ENCODE results near the gene NDFIP2. TPM values are rescaled to one million over a fixed set of nuclear protein-coding genes. Genes with fewer than 3 reads are reported as not detected.

NDFIP2 gene
- total RNA-seq, 2 experiments from 2014 or later, result 0.54 to 4.0 TPM

DNA sequence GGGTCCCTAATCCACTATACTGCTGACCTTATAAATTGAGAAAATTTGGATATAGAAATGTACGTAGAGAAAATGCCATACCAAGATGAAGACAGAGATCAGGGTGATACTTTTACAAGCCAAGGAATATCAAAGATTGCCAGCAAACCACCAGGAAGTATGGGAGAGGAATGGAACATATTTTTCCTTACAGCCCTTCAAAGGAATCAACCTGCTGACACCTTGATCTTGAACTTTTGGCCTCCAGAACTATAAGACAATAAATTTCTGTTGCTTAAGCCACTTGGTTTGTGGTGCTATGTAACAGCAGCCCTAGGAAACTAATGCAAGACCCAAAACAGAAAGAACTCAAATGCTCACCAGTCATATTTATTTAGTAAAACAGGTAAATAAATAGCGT, 10.3 kb upstream of the NDFIP2 start:
- H2AFZ ChIP-seq (ENCODE audit: low read length), result no peak overlapping the region
- no peaks in the 10 kb centered on the region for H3K79me2 ChIP-seq (ENCODE audit: insufficient read depth, low read depth, low read length)
- no TSS peak for BruUV-seq (replicated peaks)
- ChIA-PET CTCF (ENCODE audit: unreplicated experiment) (no interaction called here), POLR2A (interaction anchor here (0.7 kb wide), 2 partner anchors 14 to 926 kb away, joined by 3 read pairs; no protein-coding TSS in a partner anchor)
- no peak overlapping the region for H3K4me3 ChIP-seq (ENCODE audit: low read depth, low read length, poor library complexity, severe bottlenecking)
- H3K9me3 ChIP-seq (ENCODE audit: low read length), result no peaks in the 10 kb centered on the region
- no peak overlapping the region for H3K4me2 ChIP-seq (ENCODE audit: low read length)
- TF ChIP-seq CTCF (conservative IDR thresholded peaks at IDR 0.05; ENCODE audit: low read length) (no peak), EZH2phosphoT487 (IDR thresholded peaks at IDR 0.05; ENCODE audit: borderline replicate concordance, low read depth, low read length) (no peak)
- intact Hi-C loops (cut with micrococcal nuclease; ENCODE audit: unreplicated experiment), result no loop called here
- no peaks in the 10 kb centered on the region for H4K20me1 ChIP-seq (ENCODE audit: insufficient read depth, low read length)
- H3K9me2 ChIP-seq (ENCODE audit: insufficient read depth, low read length), result no peaks in the 10 kb centered on the region
- H3K4me1 ChIP-seq (ENCODE audit: insufficient read depth, low read length, poor library complexity, severe bottlenecking), result no peaks in the 10 kb centered on the region
- DNase-seq (ENCODE audit: low spot score), result no peak
- H3K36me3 ChIP-seq (ENCODE audit: insufficient read depth, low read length), result no peaks in the 10 kb centered on the region
- no peak overlapping the region for H3K27ac ChIP-seq (ENCODE audit: low read depth, low read length, poor library complexity, severe bottlenecking)

- Histone ChIP-seq H3K4me2 (ENCODE audit: low read length) (no peak overlapping the region), H3K36me3 (ENCODE audit: insufficient read depth, low read length) (no peaks in the 10 kb centered on the region), H4K20me1 (ENCODE audit: insufficient read depth, low read length) (no peaks in the 10 kb centered on the region), H3K9me2 (ENCODE audit: insufficient read depth, low read length) (no peaks in the 10 kb centered on the region), H3K79me2 (ENCODE audit: insufficient read depth, low read depth, low read length) (no peaks in the 10 kb centered on the region), H3K9me3 (ENCODE audit: low read length) (no peaks in the 10 kb centered on the region), H2AFZ (ENCODE audit: low read length) (no peak overlapping the region), H3K4me3 (ENCODE audit: low read depth, low read length, poor library complexity, severe bottlenecking) (no peak overlapping the region), H3K4me1 (ENCODE audit: insufficient read depth, low read length, poor library complexity, severe bottlenecking) (no peaks in the 10 kb centered on the region), H3K27ac (ENCODE audit: low read depth, low read length, poor library complexity, severe bottlenecking) (no peak overlapping the region)
- no peak for DNase-seq (ENCODE audit: low spot score)
- no peak for TF ChIP-seq CTCF (conservative IDR thresholded peaks at IDR 0.05; ENCODE audit: low read length)
- TF ChIP-seq EZH2phosphoT487 (IDR thresholded peaks at IDR 0.05; ENCODE audit: borderline replicate concordance, low read depth, low read length), result no peak
- POLR2A ChIA-PET, result no interaction called here
- intact Hi-C loops (cut with micrococcal nuclease; ENCODE audit: unreplicated experiment), result no loop called here
- no TSS peak for BruUV-seq (replicated peaks)
- CTCF ChIA-PET (ENCODE audit: unreplicated experiment), result no interaction called here
Measured at GRCh38 chr13:79475569-79475968, 5.4 kb upstream of the NDFIP2 start.

DNA sequence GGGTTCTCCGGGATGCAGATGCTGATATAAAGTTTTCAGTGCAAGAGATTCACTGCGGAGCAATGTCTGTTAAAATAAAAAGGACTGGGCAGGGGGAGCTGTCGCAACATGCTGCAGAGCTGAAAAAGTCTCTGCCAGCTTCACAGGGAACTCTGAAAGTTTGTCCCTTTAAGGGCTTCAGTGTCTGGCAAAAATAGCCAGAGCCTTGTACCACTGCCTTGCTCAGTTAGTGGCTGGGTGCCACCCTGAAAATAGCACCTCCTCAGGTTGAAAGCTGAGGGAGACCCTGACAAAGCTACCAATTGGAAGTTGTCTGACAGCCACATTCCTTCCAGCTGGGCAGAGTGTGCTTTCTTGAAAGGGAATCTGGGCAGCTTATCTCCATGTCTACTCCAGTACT, 3.0 kb upstream of the NDFIP2 start:
- POLR2A ChIA-PET, result interaction anchor here (0.6 kb wide), 2 partner anchors 64 to 356 kb away, joined by 3 read pairs; no protein-coding TSS in a partner anchor
- Histone ChIP-seq H4K20me1 (ENCODE audit: insufficient read depth, low read length) (no peaks in the 10 kb centered on the region), H3K4me1 (ENCODE audit: insufficient read depth, low read length, poor library complexity, severe bottlenecking) (peaks cover 9% of the 10 kb centered on the region), H3K4me3 (ENCODE audit: low read depth, low read length, poor library complexity, severe bottlenecking) (no peak overlapping the region), H3K4me2 (ENCODE audit: low read length) (no peak overlapping the region), H2AFZ (ENCODE audit: low read length) (no peak overlapping the region), H3K79me2 (ENCODE audit: insufficient read depth, low read depth, low read length) (no peaks in the 10 kb centered on the region), H3K36me3 (ENCODE audit: insufficient read depth, low read length) (no peaks in the 10 kb centered on the region), H3K27ac (ENCODE audit: low read depth, low read length, poor library complexity, severe bottlenecking) (no peak overlapping the region), H3K9me3 (ENCODE audit: low read length) (no peaks in the 10 kb centered on the region), H3K9me2 (ENCODE audit: insufficient read depth, low read length) (no peaks in the 10 kb centered on the region)
- TF ChIP-seq EZH2phosphoT487 (IDR thresholded peaks at IDR 0.05; ENCODE audit: borderline replicate concordance, low read depth, low read length) (no peak), CTCF (conservative IDR thresholded peaks at IDR 0.05; ENCODE audit: low read length) (no peak)
- BruUV-seq (replicated peaks), result no TSS peak
- DNase-seq (ENCODE audit: low spot score), result no peak
- CTCF ChIA-PET (ENCODE audit: unreplicated experiment), result interaction anchor here (0.9 kb wide), 1 partner anchor 54 kb away, joined by 3 read pairs; no protein-coding TSS in a partner anchor
- intact Hi-C loops (cut with micrococcal nuclease; ENCODE audit: unreplicated experiment), result no loop called here

Data from OCI-LY7 (cell line).